GM19455 (cell line): ENCODE data around the gene DARS1.

Experiments used
- ATAC-seq: cut with Tn5 transposase; IDR thresholded peaks from one replicate; pipeline ENCODE4 v1.9.1; 2021; ENCODE audit not compliant: unreplicated experiment

Gene DARS1

GRCh38 chr2:136016427-136016826 lies 31.0 kb upstream of the DARS1 start:
- no peak for ATAC-seq

- ATAC-seq, result no peak
These were observed 30.3 kb upstream of the DARS1 start for GRCh38 chr2:136015699-136016098.

GRCh38 chr2:136014411-136014810 lies 29.0 kb upstream of the DARS1 start:
- ATAC-seq, result no peak

- no peak for ATAC-seq
These were observed 28.5 kb upstream of the DARS1 start for GRCh38 chr2:136013955-136014354.

GRCh38 chr2:136013136-136013685 lies 27.8 kb upstream of the DARS1 start:
- no peak for ATAC-seq

GRCh38 chr2:136012315-136012714 lies 26.9 kb upstream of the DARS1 start:
- ATAC-seq, result no peak

- no peak for ATAC-seq
These were observed 24.7 kb upstream of the DARS1 start for GRCh38 chr2:136010126-136010525.

- ATAC-seq, result no peak
These were observed 22.9 kb upstream of the DARS1 start for GRCh38 chr2:136008205-136008865.

- ATAC-seq, result no peak
These were observed 21.2 kb upstream of the DARS1 start for GRCh38 chr2:136006658-136007057.

GRCh38 chr2:136005462-136006196 lies 20.2 kb upstream of the DARS1 start:
- ATAC-seq, result peak; percentile 63

- ATAC-seq, result no peak
These were observed 19.5 kb upstream of the DARS1 start for GRCh38 chr2:136004965-136005364.

GRCh38 chr2:136001131-136001530 lies 15.7 kb upstream of the DARS1 start:
- ATAC-seq, result no peak

GRCh38 chr2:136000502-136000901 lies 15.1 kb upstream of the DARS1 start:
- ATAC-seq, result peak; percentile 71

- no peak for ATAC-seq
These were observed 14.5 kb upstream of the DARS1 start for GRCh38 chr2:135999899-136000298.

- no peak for ATAC-seq
These were observed 13.5 kb upstream of the DARS1 start for GRCh38 chr2:135998879-135999278.

- peak; percentile 58 for ATAC-seq
These were observed 12.0 kb upstream of the DARS1 start for GRCh38 chr2:135997380-135997779.

- no peak for ATAC-seq
These were observed 10.9 kb upstream of the DARS1 start for GRCh38 chr2:135996304-135996703.

GRCh38 chr2:135994281-135994680 lies 8.9 kb upstream of the DARS1 start:
- ATAC-seq, result no peak

GRCh38 chr2:135993421-135993820 lies 8.0 kb upstream of the DARS1 start:
- no peak for ATAC-seq

- no peak for ATAC-seq
These were observed 6.4 kb upstream of the DARS1 start for GRCh38 chr2:135991861-135992260.

- no peak for ATAC-seq
These were observed 2.0 kb upstream of the DARS1 start for GRCh38 chr2:135987441-135987840.

- no peak for ATAC-seq
These were observed 1.1 kb upstream of the DARS1 start for GRCh38 chr2:135986507-135986906.
